ENCODE data around the gene LAMA5. TPM values are rescaled to one million over a fixed set of nuclear protein-coding genes. Genes with fewer than 3 reads are reported as not detected.
A peak's percentile ranks its signal among the peaks of the same experiment; 100 is the strongest.

The LAMA5 gene
- total RNA-seq, 2 donors from 2014 or later: 170 to 272 TPM

DNA sequence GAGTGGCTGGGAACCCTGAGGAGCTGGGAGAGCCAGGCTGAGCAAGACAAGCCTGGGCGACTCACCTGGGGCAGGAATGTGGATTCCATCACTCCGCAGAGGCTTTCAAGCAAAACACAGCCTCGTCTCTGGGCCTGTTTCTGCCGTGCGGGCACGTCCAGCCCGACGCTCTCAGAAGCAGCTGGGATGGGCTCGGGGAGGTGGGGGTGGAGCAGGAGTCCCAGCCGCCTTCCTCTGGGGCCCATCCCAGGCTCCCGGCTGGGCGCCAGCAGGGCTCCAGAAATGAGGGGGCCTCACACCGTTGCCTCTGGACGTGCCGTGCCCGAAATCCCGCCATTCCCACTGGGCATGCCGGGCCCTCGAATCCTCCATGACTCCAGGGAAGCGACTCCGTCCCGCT is 11.1 kb upstream of the LAMA5 start:
- Histone ChIP-seq H3K36me3 (no peaks in the 10 kb centered on the region), H3K4me1 (replicated peaks) (peaks cover 21% of the 10 kb centered on the region), H3K9me3 (no peaks in the 10 kb centered on the region), H3K27me3 (replicated peaks; ENCODE audit: insufficient read depth) (no peaks in the 10 kb centered on the region), H3K4me3 (no peak overlapping the region), H3K27ac (peak overlapping the region; percentile 66 to 77)
- TF ChIP-seq POLR2AphosphoS5 (IDR thresholded peaks at IDR 0.05): peak; percentile 70
- TF ChIP-seq, protein P1, sequence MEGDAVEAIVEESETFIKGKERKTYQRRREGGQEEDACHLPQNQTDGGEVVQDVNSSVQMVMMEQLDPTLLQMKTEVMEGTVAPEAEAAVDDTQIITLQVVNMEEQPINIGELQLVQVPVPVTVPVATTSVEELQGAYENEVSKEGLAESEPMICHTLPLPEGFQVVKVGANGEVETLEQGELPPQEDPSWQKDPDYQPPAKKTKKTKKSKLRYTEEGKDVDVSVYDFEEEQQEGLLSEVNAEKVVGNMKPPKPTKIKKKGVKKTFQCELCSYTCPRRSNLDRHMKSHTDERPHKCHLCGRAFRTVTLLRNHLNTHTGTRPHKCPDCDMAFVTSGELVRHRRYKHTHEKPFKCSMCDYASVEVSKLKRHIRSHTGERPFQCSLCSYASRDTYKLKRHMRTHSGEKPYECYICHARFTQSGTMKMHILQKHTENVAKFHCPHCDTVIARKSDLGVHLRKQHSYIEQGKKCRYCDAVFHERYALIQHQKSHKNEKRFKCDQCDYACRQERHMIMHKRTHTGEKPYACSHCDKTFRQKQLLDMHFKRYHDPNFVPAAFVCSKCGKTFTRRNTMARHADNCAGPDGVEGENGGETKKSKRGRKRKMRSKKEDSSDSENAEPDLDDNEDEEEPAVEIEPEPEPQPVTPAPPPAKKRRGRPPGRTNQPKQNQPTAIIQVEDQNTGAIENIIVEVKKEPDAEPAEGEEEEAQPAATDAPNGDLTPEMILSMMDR (IDR thresholded peaks at IDR 0.05): no peak
- TF ChIP-seq POLR2A (IDR thresholded peaks at IDR 0.05): no peak
- 55% methylated on average over 22 of the region's 22 CpGs for WGBS
- peak; percentile 76 for DNase-seq (ENCODE audit: low spot score)
- intact Hi-C loops (cut with DNase I): no loop called here

DNA sequence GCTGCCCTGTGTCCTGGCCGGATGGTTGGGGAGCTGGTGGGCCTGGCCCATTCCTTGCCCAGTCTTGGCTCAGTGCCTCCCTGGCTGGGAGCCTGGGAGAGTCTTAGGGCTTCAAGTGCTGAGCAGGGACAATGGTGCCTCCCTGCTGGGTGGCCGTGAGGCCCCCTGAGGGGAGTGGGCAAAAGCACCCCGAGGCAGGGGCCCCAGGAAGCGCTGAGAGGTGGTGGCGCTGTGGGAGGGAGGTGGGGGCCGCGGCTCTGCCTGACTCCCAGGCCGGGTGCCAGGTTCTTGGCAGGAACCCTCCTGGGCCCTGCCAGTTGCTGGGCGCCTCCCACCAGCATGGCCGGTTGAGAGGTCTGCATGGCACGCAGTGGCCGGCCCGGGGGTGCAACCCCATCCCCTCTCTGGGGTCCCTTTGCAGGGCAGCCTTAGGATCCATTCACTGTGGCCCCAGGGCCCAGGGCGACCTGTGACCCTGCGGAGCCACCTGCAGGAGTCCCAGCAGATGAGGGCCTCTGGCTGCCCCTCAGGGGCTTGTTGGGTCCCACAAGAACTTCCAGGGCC is 10.6 kb upstream of the LAMA5 start:
- Histone ChIP-seq H3K4me1 (replicated peaks) (peaks cover 21% of the 10 kb centered on the region), H3K36me3 (no peaks in the 10 kb centered on the region), H3K4me3 (no peak overlapping the region), H3K9me3 (no peaks in the 10 kb centered on the region), H3K27me3 (replicated peaks; ENCODE audit: insufficient read depth) (no peaks in the 10 kb centered on the region), H3K27ac (peak overlapping the region; percentile 66 to 77)
- no peak for DNase-seq (ENCODE audit: low spot score)
- TF ChIP-seq, protein P1 (IDR thresholded peaks at IDR 0.05): no peak
- TF ChIP-seq POLR2AphosphoS5 (IDR thresholded peaks at IDR 0.05) (no peak), POLR2A (IDR thresholded peaks at IDR 0.05) (no peak)
- intact Hi-C loops (cut with DNase I): loop anchor here (2.0 kb wide), 2 partner anchors 25 to 75 kb away; partner anchors contain the start of gene ADRM1
- WGBS: 26% methylated on average over 15 of the region's 15 CpGs

DNA sequence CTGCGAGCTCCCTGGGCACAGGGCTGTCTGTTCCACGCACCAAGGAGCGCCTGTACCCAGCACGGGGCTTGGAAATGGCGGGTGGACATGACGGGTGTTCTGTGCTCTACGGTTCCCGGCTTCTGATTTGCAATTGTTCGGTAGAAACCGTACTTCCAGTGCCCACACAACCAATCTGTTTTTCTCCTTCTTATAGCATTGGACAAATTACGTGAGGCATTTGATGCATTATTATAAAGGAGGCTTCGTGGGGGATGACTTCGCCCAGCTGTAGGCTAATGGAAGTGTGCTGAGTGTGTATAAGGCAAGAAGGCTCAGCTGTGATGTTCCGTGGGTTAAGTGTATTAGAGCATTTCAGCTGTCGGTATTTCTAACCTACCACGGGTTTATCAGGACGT is 10.0 kb upstream of the LAMA5 start:
- intact Hi-C loops (cut with DNase I): loop anchor here (2.0 kb wide), 2 partner anchors 24 to 74 kb away; partner anchors contain the start of gene ADRM1
- Histone ChIP-seq H3K9me3 (no peaks in the 10 kb centered on the region), H3K27ac (peak overlapping the region; percentile 66 to 77), H3K27me3 (replicated peaks; ENCODE audit: insufficient read depth) (no peaks in the 10 kb centered on the region), H3K4me1 (replicated peaks) (peaks cover 21% of the 10 kb centered on the region), H3K4me3 (no peak overlapping the region), H3K36me3 (no peaks in the 10 kb centered on the region)
- DNase-seq (ENCODE audit: low spot score): no peak
- WGBS: 62% methylated on average over 17 of the region's 17 CpGs
- TF ChIP-seq, protein P1 (IDR thresholded peaks at IDR 0.05): no peak
- TF ChIP-seq POLR2AphosphoS5 (IDR thresholded peaks at IDR 0.05) (no peak), POLR2A (IDR thresholded peaks at IDR 0.05) (no peak)

DNA sequence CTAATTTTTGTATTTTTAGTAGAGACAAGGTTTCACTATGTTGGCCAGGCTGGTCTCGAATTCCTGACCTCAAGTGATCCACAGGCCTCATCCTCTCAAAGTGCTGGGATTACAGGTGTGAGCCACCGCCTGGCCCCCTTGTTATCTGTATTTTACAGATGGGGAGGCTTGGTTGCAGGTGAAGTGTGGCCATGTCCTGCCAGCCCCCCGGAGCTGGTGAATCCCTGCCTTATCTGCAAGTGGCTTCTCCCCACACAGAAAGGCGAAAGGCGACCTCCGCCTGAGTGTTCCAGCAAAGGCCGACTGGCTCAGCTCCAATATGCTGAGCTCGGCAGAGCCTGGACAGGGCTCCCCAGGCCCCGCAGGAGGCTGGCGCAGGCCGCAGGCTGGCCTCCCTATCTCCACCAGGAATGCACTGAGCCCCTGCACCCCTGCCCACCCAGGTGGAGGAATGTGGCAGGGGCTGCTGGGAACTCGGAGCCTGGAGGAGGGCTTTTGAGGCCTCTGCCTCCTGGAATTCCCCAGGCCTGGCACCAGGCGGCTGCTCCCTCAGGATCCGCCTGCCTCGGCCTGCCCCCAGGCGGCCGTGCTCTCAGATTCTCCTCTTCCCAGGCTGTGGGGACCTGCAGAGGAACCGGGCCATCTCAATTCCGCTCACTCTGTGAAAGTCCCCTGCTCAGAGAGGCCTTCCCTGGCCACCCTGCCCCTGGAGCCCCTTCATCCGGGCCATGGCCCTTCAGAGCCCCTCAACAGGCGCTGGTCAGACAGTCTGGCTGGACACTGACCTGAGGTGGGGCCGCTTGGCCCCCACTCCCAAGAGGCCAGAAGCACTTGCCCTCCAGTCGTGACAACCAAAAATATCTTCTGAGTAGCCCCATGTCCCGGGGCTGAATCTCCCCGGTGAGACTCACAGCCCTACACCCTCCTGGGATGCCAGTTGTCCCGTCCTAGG is 9.3 kb upstream of the LAMA5 start:
- Histone ChIP-seq H3K4me1 (replicated peaks) (peaks cover 21% of the 10 kb centered on the region), H3K36me3 (no peaks in the 10 kb centered on the region), H3K27ac (peak overlapping the region; percentile 66 to 77), H3K9me3 (no peaks in the 10 kb centered on the region), H3K27me3 (replicated peaks; ENCODE audit: insufficient read depth) (no peaks in the 10 kb centered on the region), H3K4me3 (no peak overlapping the region)
- TF ChIP-seq POLR2AphosphoS5 (IDR thresholded peaks at IDR 0.05) (peak; percentile 54), POLR2A (IDR thresholded peaks at IDR 0.05) (no peak)
- TF ChIP-seq, protein P1 (IDR thresholded peaks at IDR 0.05): peak in 3 of 4 experiments; percentile 39 to 87 (median 72)
- intact Hi-C loops (cut with DNase I): loop anchor here (2.0 kb wide), 2 partner anchors 24 to 74 kb away; partner anchors contain the start of gene ADRM1
- WGBS: 27% methylated on average over 23 of the region's 26 CpGs
- DNase-seq (ENCODE audit: low spot score): no peak

Data from prostate gland (tissue), 2 donors.